ENCODE data around the gene OGDH. TPM values are rescaled to one million over a fixed set of nuclear protein-coding genes. Genes with fewer than 3 reads are reported as not detected.

OGDH gene
- total RNA-seq, 1 donor from 2014 or later, result 102 TPM

- no peak for DNase-seq
- Mint-ChIP-seq H3K4me3 (ENCODE audit: unreplicated experiment) (no peak overlapping the region), H3K27ac (ENCODE audit: unreplicated experiment) (peak overlapping the region; percentile 19), H3K9me3 (ENCODE audit: unreplicated experiment) (peaks cover 3% of the 10 kb centered on the region), H3K36me3 (ENCODE audit: unreplicated experiment) (no peaks in the 10 kb centered on the region), H3K27me3 (ENCODE audit: unreplicated experiment) (peaks cover 3% of the 10 kb centered on the region), H3K4me1 (ENCODE audit: low read depth, unreplicated experiment) (peaks cover 22% of the 10 kb centered on the region)
- no peak for TF ChIP-seq CTCF (IDR thresholded peaks at IDR 0.05; ENCODE audit: partially characterized antibody, unreplicated experiment)
Observed at GRCh38 chr7:44643206-44643605, 36.8 kb downstream of the OGDH start.

- Mint-ChIP-seq H3K4me1 (ENCODE audit: low read depth, unreplicated experiment) (peaks cover 7% of the 10 kb centered on the region), H3K36me3 (ENCODE audit: unreplicated experiment) (no peaks in the 10 kb centered on the region), H3K27ac (ENCODE audit: unreplicated experiment) (no peak overlapping the region), H3K27me3 (ENCODE audit: unreplicated experiment) (peaks cover 3% of the 10 kb centered on the region), H3K4me3 (ENCODE audit: unreplicated experiment) (no peak overlapping the region), H3K9me3 (ENCODE audit: unreplicated experiment) (no peaks in the 10 kb centered on the region)
- TF ChIP-seq CTCF (IDR thresholded peaks at IDR 0.05; ENCODE audit: partially characterized antibody, unreplicated experiment), result no peak
- DNase-seq, result no peak
Observed at GRCh38 chr7:44645254-44645653, 38.8 kb downstream of the OGDH start.

DNA sequence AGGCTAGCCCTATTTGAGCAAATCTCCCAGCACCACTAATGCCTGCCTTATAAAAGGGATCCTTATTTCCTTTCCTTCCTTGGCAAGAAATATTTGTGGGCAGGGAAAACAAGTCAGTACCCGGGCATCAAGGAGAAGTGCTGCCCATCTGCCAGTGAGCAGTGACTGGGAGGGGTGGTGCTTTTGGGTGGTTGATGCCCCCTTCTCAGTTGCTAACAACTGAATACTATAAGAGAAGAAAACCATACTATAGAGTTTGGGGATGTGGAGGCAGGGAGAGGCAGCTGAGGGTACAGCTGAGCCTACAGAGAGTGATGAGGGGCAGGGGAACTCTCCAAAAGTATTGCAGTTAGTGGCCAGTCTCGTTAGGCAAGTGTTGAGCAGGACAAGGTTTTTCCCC, 39.3 kb downstream of the OGDH start:
- Mint-ChIP-seq H3K4me1 (ENCODE audit: low read depth, unreplicated experiment) (peaks cover 5% of the 10 kb centered on the region), H3K36me3 (ENCODE audit: unreplicated experiment) (no peaks in the 10 kb centered on the region), H3K27me3 (ENCODE audit: unreplicated experiment) (peaks cover 3% of the 10 kb centered on the region), H3K4me3 (ENCODE audit: unreplicated experiment) (no peak overlapping the region), H3K27ac (ENCODE audit: unreplicated experiment) (no peak overlapping the region), H3K9me3 (ENCODE audit: unreplicated experiment) (no peaks in the 10 kb centered on the region)
- TF ChIP-seq CTCF (IDR thresholded peaks at IDR 0.05; ENCODE audit: partially characterized antibody, unreplicated experiment), result no peak
- no peak for DNase-seq

DNA sequence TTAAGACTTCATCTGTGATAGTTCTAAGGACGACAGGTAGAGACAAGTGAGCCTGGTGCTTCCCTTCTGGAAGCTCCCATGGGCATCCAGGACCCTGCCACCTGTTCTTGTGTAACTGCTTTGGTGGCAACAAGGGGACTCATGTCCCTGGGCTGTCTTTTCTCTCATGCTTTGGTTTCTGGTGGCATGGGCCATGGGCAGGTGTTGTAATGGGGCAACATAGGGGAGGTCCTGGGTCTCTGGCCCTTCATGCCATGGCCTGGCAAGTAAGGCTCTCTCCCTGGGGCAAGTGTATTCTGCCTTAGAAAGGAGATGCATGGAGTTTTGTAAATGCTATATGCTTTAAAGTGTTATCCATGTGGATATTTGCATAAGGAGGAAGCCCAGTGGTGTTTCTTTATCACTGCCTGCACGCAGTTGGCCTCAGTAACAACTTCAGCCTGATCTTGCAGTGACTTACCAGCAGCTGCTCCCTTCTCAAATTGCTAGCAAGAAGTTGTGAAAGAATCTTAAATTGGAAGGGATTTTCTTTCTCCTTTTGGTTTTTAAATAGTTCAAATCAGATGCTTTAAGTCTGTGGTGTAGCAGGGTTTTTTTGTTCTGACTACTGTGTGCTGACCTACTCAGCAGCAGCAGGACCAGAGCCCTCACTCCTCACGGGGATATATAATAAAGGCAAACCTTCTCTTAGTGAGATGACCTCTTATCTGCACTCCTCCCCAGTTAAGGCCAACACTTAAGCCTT, 39.9 kb downstream of the OGDH start:
- no peak overlapping the region for H3K27ac Mint-ChIP-seq (ENCODE audit: unreplicated experiment)
- no peaks in the 10 kb centered on the region for H3K9me3 Mint-ChIP-seq (ENCODE audit: unreplicated experiment)
- no peak overlapping the region for H3K4me3 Mint-ChIP-seq (ENCODE audit: unreplicated experiment)
- no peak for TF ChIP-seq CTCF (IDR thresholded peaks at IDR 0.05; ENCODE audit: partially characterized antibody, unreplicated experiment)
- DNase-seq, result no peak
- H3K4me1 Mint-ChIP-seq (ENCODE audit: low read depth, unreplicated experiment), result peaks cover 5% of the 10 kb centered on the region
- no peaks in the 10 kb centered on the region for H3K36me3 Mint-ChIP-seq (ENCODE audit: unreplicated experiment)
- peaks cover 3% of the 10 kb centered on the region for H3K27me3 Mint-ChIP-seq (ENCODE audit: unreplicated experiment)

DNA sequence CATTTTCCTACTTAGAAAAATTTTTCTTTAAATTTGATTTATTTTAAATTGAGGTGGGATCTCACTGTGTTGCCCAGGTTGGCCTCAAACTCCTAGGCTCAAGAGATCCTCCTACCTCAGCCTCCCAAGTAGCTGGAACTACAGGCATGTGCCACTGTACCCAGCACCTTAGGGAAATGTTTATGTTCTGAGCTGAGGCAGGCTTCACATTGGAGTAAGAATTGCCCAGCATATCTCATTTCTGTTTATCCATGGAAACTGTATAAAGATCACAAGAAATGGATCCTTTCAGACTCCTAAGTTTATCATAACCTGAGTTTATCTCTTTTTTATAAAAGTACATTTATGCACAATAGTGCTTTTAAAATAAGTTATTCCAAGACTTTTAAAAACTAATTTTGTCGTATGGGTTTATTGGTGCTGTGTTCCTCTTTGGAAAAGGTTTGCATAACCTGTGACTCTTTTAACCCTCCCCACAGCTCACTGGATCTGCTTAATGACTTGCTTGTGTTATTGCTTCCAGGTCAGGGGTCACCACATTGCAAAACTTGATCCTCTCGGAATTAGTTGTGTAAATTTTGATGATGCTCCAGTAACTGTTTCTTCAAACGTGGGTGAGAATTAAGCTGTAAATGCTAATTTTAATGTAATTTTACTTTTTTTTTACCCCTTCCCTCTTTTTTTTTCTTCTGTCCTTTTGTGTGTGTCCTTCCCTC, 40.7 kb downstream of the OGDH start:
- Mint-ChIP-seq H3K27me3 (ENCODE audit: unreplicated experiment) (peaks cover 3% of the 10 kb centered on the region), H3K9me3 (ENCODE audit: unreplicated experiment) (no peaks in the 10 kb centered on the region), H3K27ac (ENCODE audit: unreplicated experiment) (no peak overlapping the region), H3K4me3 (ENCODE audit: unreplicated experiment) (no peak overlapping the region), H3K4me1 (ENCODE audit: low read depth, unreplicated experiment) (peaks cover 5% of the 10 kb centered on the region), H3K36me3 (ENCODE audit: unreplicated experiment) (no peaks in the 10 kb centered on the region)
- DNase-seq, result no peak
- no peak for TF ChIP-seq CTCF (IDR thresholded peaks at IDR 0.05; ENCODE audit: partially characterized antibody, unreplicated experiment)

Measured in glutamatergic neuron (in vitro differentiated cells).